Breast epithelium (tissue), 4 donors: Measurements from ENCODE around the gene IRF2BPL. TPM values are rescaled to one million over a fixed set of nuclear protein-coding genes. Genes with fewer than 3 reads are reported as not detected.
A peak's percentile ranks its signal among the peaks of the same experiment; 100 is the strongest.

Source experiments
- DNase-seq, 2 donors: peaks; one replicate each; pipeline ENCODE4 v3.0.0-alpha.2; 2019; ENCODE audit warnings: low spot score in 2 of 2
- H3K27ac ChIP-seq, 2 donors: fragments of 200-600 bp; sonication (generic) in 1 of 2; one replicate each; pipeline ENCODE4 v1.5.1; 2016 to 2019; ENCODE audit warnings: mild to moderate bottlenecking in 1 of 2
- H3K27me3 ChIP-seq, 2 donors: fragments of 200-600 bp; sonication (generic) in 1 of 2; one replicate each; pipeline versions ENCODE4 v1.5.1 to v1.6.0; 2017 to 2019; ENCODE audit warnings: control low read depth in 1 of 2, mild to moderate bottlenecking in 1 of 2
- H3K36me3 ChIP-seq: fragments of 200-600 bp; one replicate; pipeline ENCODE4 v1.5.1; 2019
- H3K4me1 ChIP-seq, 2 donors: fragments of 200-600 bp; sonication (generic); one replicate each; pipeline ENCODE4 v1.5.1; 2016 to 2019; ENCODE audit warnings: control low read depth in 1 of 2
- H3K4me3 ChIP-seq, 3 donors: fragments of 200-600 bp; sonication (generic); 1 replicate in 2 of 3; 2 replicates in 1 of 3; pipeline ENCODE4 v1.5.1; 2016 to 2019; ENCODE audit warnings: mild to moderate bottlenecking in 3 of 3, moderate library complexity in 2 of 3
- H3K9me3 ChIP-seq, 2 donors: fragments of 200-600 bp; sonication (generic) in 1 of 2; one replicate each; pipeline ENCODE4 v1.5.1; 2016 to 2019; ENCODE audit warnings: control low read depth in 1 of 2
- CTCF ChIP-seq, 3 donors: fragments of 450-650 bp; IDR thresholded peaks; one replicate each; pipeline ENCODE4 v1.5.1; 2016 to 2017; ENCODE audit warnings: antibody characterized with exemption in 3 of 3, mild to moderate bottlenecking in 3 of 3, moderate library complexity in 3 of 3
- POLR2A ChIP-seq: fragments of 450-650 bp; IDR thresholded peaks from one replicate; pipeline ENCODE4 v1.6.1; 2016; ENCODE audit warnings: antibody characterized with exemption, mild to moderate bottlenecking, moderate library complexity
- POLR2AphosphoS5 ChIP-seq, 3 donors: sonication (generic); formaldehyde crosslinking; IDR thresholded peaks; one replicate each; pipeline ENCODE4 v1.6.1; 2017; ENCODE audit warnings: antibody characterized with exemption in 3 of 3
- intact Hi-C: fragments of 100-400 bp; cut with DNase I; formaldehyde crosslinking; loops from one replicate; pipeline ENCODE4 v1.15.1; 2023; ENCODE audit warnings: low total_unique reads
- total RNA-seq, 3 donors: library from RNA; depleted of rRNA; stranded (reverse); fragments of >200 nt; gene quantifications; one replicate each; pipeline ENCODE4 v1.1.0, GENCODE V29; 2016

Gene IRF2BPL
- total RNA-seq, 3 donors from 2014 or later, result 39.5 to 76.5 (median 47.2) TPM

DNA sequence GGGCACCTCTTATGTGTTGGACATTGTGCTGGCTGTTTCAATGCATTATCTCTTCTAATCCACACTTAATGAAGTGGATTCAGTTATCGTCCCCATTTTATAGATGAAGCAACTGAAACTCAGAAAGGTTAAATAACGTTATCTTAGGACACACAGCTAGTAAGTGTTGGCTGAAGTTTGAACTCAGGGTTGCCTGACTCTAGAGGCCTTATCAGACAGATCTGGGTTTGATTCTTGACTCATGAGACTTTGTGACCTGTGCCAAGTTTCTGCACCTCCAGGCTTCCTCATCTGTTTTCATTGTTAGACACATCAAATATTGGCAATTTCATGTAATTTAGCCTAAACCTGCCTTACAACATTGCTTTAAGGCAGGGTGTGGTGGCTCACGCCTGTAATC lies 18.2 kb upstream of the IRF2BPL start:
- intact Hi-C loops, result no loop called here
- peaks cover 25 to 47% of the 10 kb centered on the region in 2 donors for H3K4me1 ChIP-seq

GRCh38 chr14:77045238-77046162 lies 17.0 kb upstream of the IRF2BPL start:
- Histone ChIP-seq H3K27ac (peak overlapping the region; percentile 97 to 99), H3K4me1 (peaks cover 31 to 55% of the 10 kb centered on the region in 2 donors), H3K27me3 (no peaks in the 10 kb centered on the region), H3K9me3 (no peaks in the 10 kb centered on the region), H3K36me3 (no peaks in the 10 kb centered on the region), H3K4me3 (peak overlapping the region in 1 of 3 donors; percentile 0)
- intact Hi-C loops, result no loop called here
- no peak for TF ChIP-seq POLR2AphosphoS5 (IDR thresholded peaks at IDR 0.05)
- TF ChIP-seq CTCF (IDR thresholded peaks at IDR 0.05), result no peak
- no peak for TF ChIP-seq POLR2A
- no peak for DNase-seq

More for the DNA sequence above, 18.2 kb upstream of the IRF2BPL start:
- H3K36me3 ChIP-seq, result no peaks in the 10 kb centered on the region
- H3K4me3 ChIP-seq, result no peak overlapping the region
- H3K27ac ChIP-seq, result peak overlapping the region; percentile 97 to 99
- TF ChIP-seq CTCF (IDR thresholded peaks at IDR 0.05), result no peak
- H3K27me3 ChIP-seq, result no peaks in the 10 kb centered on the region
- H3K9me3 ChIP-seq, result no peaks in the 10 kb centered on the region
- DNase-seq, result no peak

GRCh38 chr14:77044783-77045237 lies 16.3 kb upstream of the IRF2BPL start:
- intact Hi-C loops, result no loop called here

GRCh38 chr14:77043984-77044485 lies 15.5 kb upstream of the IRF2BPL start:
- peak overlapping the region in 1 of 3 donors; percentile 32 for H3K4me3 ChIP-seq
- DNase-seq, result no peak
- intact Hi-C loops, result no loop called here
- no peak for TF ChIP-seq CTCF (IDR thresholded peaks at IDR 0.05)
- no peak for TF ChIP-seq POLR2A
- TF ChIP-seq POLR2AphosphoS5 (IDR thresholded peaks at IDR 0.05), result no peak
- no peaks in the 10 kb centered on the region for H3K9me3 ChIP-seq
- H3K4me1 ChIP-seq, result peaks cover 31 to 63% of the 10 kb centered on the region in 2 donors
- peak overlapping the region; percentile 97 to 99 for H3K27ac ChIP-seq
- H3K36me3 ChIP-seq, result no peaks in the 10 kb centered on the region
- H3K27me3 ChIP-seq, result no peaks in the 10 kb centered on the region

More at GRCh38 chr14:77044783-77045237, 16.3 kb upstream of the IRF2BPL start:
- peak overlapping the region; percentile 97 to 99 for H3K27ac ChIP-seq
- no peaks in the 10 kb centered on the region for H3K27me3 ChIP-seq
- no peaks in the 10 kb centered on the region for H3K9me3 ChIP-seq
- H3K4me3 ChIP-seq, result peak overlapping the region in 1 of 3 donors; percentile 32
- peaks cover 31 to 56% of the 10 kb centered on the region in 2 donors for H3K4me1 ChIP-seq
- TF ChIP-seq POLR2A (no peak), POLR2AphosphoS5 (IDR thresholded peaks at IDR 0.05) (peak; percentile 72 to 93 (median 88))
- H3K36me3 ChIP-seq, result no peaks in the 10 kb centered on the region
- no peak for DNase-seq

DNA sequence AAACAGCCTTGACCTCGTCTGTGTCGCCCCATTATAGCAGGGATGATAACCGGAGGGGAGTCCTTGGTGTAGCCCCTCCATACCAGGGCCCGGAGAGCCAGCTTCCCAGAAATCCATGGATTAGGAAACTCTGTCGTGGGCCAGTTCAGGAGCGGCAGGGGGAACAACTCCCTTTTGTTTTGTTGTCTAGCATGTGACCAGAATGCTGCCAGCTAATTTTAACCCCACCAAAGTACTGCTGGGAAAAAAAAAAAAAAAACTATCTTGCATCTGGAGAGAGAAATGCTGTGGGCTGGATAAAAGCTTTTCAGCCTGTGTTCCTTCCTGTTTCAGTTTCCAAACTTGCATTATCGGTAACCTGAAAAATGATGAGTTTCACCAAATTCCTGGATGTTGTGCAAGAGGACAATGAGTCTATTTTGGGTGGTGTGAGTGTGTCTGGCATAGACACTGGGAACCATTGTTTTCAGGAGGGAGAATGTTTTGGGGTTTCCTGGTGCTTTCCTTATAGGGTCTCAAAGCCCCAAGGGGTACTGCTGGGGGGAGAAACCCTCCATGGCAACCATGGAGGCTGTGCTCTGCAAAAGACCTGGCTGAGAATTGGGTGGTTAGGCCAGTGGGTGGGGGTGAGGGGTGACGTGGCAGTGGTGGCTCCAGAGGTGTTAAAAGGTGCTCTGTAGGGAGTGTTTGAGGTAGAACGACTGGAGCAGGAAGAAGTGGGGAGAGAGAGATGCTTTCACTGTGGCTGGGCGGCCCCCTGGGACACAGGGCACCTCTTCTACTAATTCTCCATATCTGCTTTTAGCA lies 14.9 kb upstream of the IRF2BPL start:
- intact Hi-C loops, result no loop called here
- peak in 1 of 2 donors; percentile 86 for DNase-seq
- Histone ChIP-seq H3K27ac (peak overlapping the region; percentile 97 to 99), H3K27me3 (no peaks in the 10 kb centered on the region), H3K9me3 (no peaks in the 10 kb centered on the region), H3K36me3 (no peaks in the 10 kb centered on the region), H3K4me3 (peak overlapping the region in 2 of 3 donors; percentile 9 to 38), H3K4me1 (peaks cover 31 to 70% of the 10 kb centered on the region in 2 donors)
- TF ChIP-seq POLR2A, result peak; percentile 19
- peak; percentile 28 to 98 (median 87) for TF ChIP-seq POLR2AphosphoS5 (IDR thresholded peaks at IDR 0.05)
- TF ChIP-seq CTCF (IDR thresholded peaks at IDR 0.05), result no peak
